NCI-H2029 (cell line): ENCODE data around the gene FPGS.
"Not testable (repeated sequence)": the region's sequence is repeated elsewhere in the genome, so short reads cannot be mapped to it uniquely, and the experiment has no call there.

Source experiments
- DNase-seq: peaks from one replicate; lab custom pipeline; 2025; lab: John Stamatoyannopoulos, UW

FPGS gene

GRCh38 chr9:127812936-127813675 is 10.4 kb downstream of the FPGS start:
- DNase-seq, result no peak

- no peak for DNase-seq
Observed at GRCh38 chr9:127813686-127814226, 11.1 kb downstream of the FPGS start.

GRCh38 chr9:127814619-127815511 is 12.2 kb downstream of the FPGS start:
- no peak for DNase-seq

GRCh38 chr9:127815512-127816361 is 13.1 kb downstream of the FPGS start:
- DNase-seq, result no peak

GRCh38 chr9:127816362-127816725 is 13.7 kb downstream of the FPGS start:
- no peak for DNase-seq

GRCh38 chr9:127816728-127817127 is 14.0 kb downstream of the FPGS start:
- no peak for DNase-seq

- DNase-seq, result peak; percentile 29
Observed at GRCh38 chr9:127817881-127818434, 15.3 kb downstream of the FPGS start.

GRCh38 chr9:127818574-127818973 is 15.9 kb downstream of the FPGS start:
- DNase-seq, result no peak

GRCh38 chr9:127822108-127822507 is 19.4 kb downstream of the FPGS start:
- no peak for DNase-seq

- no peak for DNase-seq
Observed at GRCh38 chr9:127825319-127826051, 22.8 kb downstream of the FPGS start.

- DNase-seq, result no peak
Observed at GRCh38 chr9:127826253-127826913, 23.7 kb downstream of the FPGS start.

- peak; percentile 54 for DNase-seq
Observed at GRCh38 chr9:127828262-127829031, 25.8 kb downstream of the FPGS start.

- DNase-seq, result no peak
Observed at GRCh38 chr9:127829205-127829906, 26.7 kb downstream of the FPGS start.

- DNase-seq, result no peak
Observed at GRCh38 chr9:127832248-127832647, 29.6 kb downstream of the FPGS start.

- no peak for DNase-seq
Observed at GRCh38 chr9:127833555-127833954, 30.9 kb downstream of the FPGS start.

GRCh38 chr9:127835991-127836516 is 33.4 kb downstream of the FPGS start:
- DNase-seq, result no peak

GRCh38 chr9:127836561-127836960 is 33.9 kb downstream of the FPGS start:
- DNase-seq, result not testable (repeated sequence)

GRCh38 chr9:127837346-127837745 is 34.7 kb downstream of the FPGS start:
- DNase-seq, result peak; percentile 44
